Measurements from ENCODE around the gene CEP83.

GRCh38 chr12:94435511-94435927 is 24.1 kb downstream of the CEP83 start:
- no peak for TF ChIP-seq CTCF (IDR thresholded peaks at IDR 0.05; ENCODE audit: insufficient read depth, low read length, poor library complexity, severe bottlenecking)
- TF ChIP-seq EZH2phosphoT487 (conservative IDR thresholded peaks at IDR 0.05; ENCODE audit: low read length), result no peak
